Measurements from ENCODE around the gene IGF1R. TPM values are rescaled to one million over a fixed set of nuclear protein-coding genes. Genes with fewer than 3 reads are reported as not detected.

Gene IGF1R
- total and polyA plus RNA-seq, 2 donors (not counting 3 experiments of a cell fraction or from before 2014, with no cell fraction given) = 16.1 to 59.1 TPM

- no peaks in the 10 kb centered on the region for H3K36me3 ChIP-seq (ENCODE audit: control insufficient read depth in 2 of 2, extremely low read depth in 1 of 2, insufficient read depth in 2 of 2, low read length in 2 of 2)
- intact Hi-C loops (cut with micrococcal nuclease) = loop anchor here (1.0 to 2.0 kb wide), 7 partner anchors 11 to 208 kb away; no protein-coding TSS in a partner anchor
- H3K9me1 ChIP-seq (replicated peaks; ENCODE audit: control insufficient read depth, extremely low read depth, insufficient read depth, low read length) = no peaks in the 10 kb centered on the region
- peak; percentile 87 for FAIRE-seq
- H3K4me2 ChIP-seq (ENCODE audit: insufficient read depth, low read length) = peak overlapping the region; percentile 60
- TSS peak; percentile 67 for BruUV-seq (replicated peaks)
- peak overlapping the region; percentile 98 for H3K27ac ChIP-seq (ENCODE audit: insufficient read depth, low read depth, low read length)
- H4K20me1 ChIP-seq (replicated peaks; ENCODE audit: control insufficient read depth, extremely low read depth, insufficient read depth, low read length) = no peaks in the 10 kb centered on the region
- peaks cover 28% of the 10 kb centered on the region for H3K79me2 ChIP-seq (ENCODE audit: control insufficient read depth, insufficient read depth, low read length)
- peak; percentile 89 for TF ChIP-seq FOS (IDR thresholded peaks at IDR 0.05; ENCODE audit: borderline replicate concordance, insufficient read depth, low read length)
- TF ChIP-seq GATA2 (IDR thresholded peaks at IDR 0.05; ENCODE audit: insufficient read depth, insufficient read length, low read depth, low read length) = peak; percentile 39
- TF ChIP-seq POLR2AphosphoS5 (IDR thresholded peaks at IDR 0.05; ENCODE audit: insufficient read depth, low read depth, low read length) = peak; percentile 56
- TF ChIP-seq MYC (IDR thresholded peaks at IDR 0.05; ENCODE audit: low read depth, low read length) = no peak
- TF ChIP-seq CTCF (IDR thresholded peaks at IDR 0.05; ENCODE audit: extremely low read depth in 1 of 2, insufficient read depth in 1 of 2, low read depth in 1 of 2, low read length in 2 of 2) = no peak
- TF ChIP-seq, protein P1, sequence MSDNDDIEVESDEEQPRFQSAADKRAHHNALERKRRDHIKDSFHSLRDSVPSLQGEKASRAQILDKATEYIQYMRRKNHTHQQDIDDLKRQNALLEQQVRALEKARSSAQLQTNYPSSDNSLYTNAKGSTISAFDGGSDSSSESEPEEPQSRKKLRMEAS (IDR thresholded peaks at IDR 0.05; ENCODE audit: insufficient read depth, insufficient read length) = no peak
- peak; percentile 53 for TF ChIP-seq JUN (IDR thresholded peaks at IDR 0.05; ENCODE audit: borderline replicate concordance, insufficient read depth, insufficient read length, low read depth)
- TF ChIP-seq POLR2A (IDR thresholded peaks at IDR 0.05; ENCODE audit: low read depth, low read length) = no peak
- H3K27me3 ChIP-seq (ENCODE audit: control insufficient read depth in 2 of 2, insufficient read depth in 2 of 2, low read length in 2 of 2) = no peaks in the 10 kb centered on the region
- ChIA-PET POLR2A (interaction anchor here (0.7 kb wide), 1 partner anchor 52 kb away, joined by 3 read pairs; no protein-coding TSS in a partner anchor), CTCF (interaction anchor here (0.6 to 2.4 kb wide), 7 partner anchors 14 to 350 kb away, joined by 3 to 9 read pairs (median 3); no protein-coding TSS in a partner anchor)
- peak; percentile 92 for DNase-seq (ENCODE audit: low read depth, low spot score)
- H3K9ac ChIP-seq (replicated peaks; ENCODE audit: extremely low read depth, insufficient read depth, low read length) = peak overlapping the region; percentile 89
- H3K4me3 ChIP-seq (replicated peaks in 1 of 3; ENCODE audit: insufficient read depth in 1 of 3, low read depth in 1 of 3, low read length in 3 of 3) = no peak overlapping the region
- no peaks in the 10 kb centered on the region for H3K9me3 ChIP-seq (replicated peaks; ENCODE audit: control insufficient read depth, insufficient read depth, low read length)
- peak overlapping the region; percentile 46 for H2AFZ ChIP-seq (ENCODE audit: low read depth, low read length)
- peaks cover 35% of the 10 kb centered on the region for H3K4me1 ChIP-seq (ENCODE audit: control insufficient read depth, extremely low read depth, insufficient read depth, low read length)
- dilution Hi-C loops (cut with MboI; ENCODE audit: extremely low pct_ligation_motif_present, low sequenced_read_pairs) = no loop called here
Observed at GRCh38 chr15:98727115-98728040, 79.0 kb downstream of the IGF1R start.
